ENCODE results near the gene ADCY7. TPM values are rescaled to one million over a fixed set of nuclear protein-coding genes. Genes with fewer than 3 reads are reported as not detected.
"Not testable (repeated sequence)": the region's sequence is repeated elsewhere in the genome, so short reads cannot be mapped to it uniquely, and the experiment has no call there.

Gene ADCY7
- total RNA-seq, 1 donor from 2014 or later, result 4.6 TPM

DNA sequence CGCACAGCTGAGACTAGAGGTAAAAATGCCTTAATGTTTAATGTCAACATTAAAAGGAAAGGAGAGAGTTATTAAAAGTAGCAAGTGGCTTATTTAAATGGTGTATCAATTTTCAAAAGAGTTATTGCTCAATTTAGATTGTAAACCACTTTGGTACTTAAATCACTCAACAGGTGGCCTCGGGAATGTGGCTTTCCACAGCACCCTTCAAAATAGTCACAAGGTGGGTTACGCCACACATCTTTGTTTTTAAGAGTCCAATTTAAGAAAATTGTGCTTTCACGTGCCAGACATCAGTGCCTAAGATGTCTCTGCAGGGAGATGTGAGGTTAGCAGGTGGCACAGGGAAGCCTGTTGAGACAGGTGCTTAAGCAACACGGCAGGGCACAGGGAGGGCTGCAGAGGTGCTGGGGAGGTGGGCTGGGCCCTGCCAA is 27.5 kb upstream of the ADCY7 start:
- TF ChIP-seq, protein P1, sequence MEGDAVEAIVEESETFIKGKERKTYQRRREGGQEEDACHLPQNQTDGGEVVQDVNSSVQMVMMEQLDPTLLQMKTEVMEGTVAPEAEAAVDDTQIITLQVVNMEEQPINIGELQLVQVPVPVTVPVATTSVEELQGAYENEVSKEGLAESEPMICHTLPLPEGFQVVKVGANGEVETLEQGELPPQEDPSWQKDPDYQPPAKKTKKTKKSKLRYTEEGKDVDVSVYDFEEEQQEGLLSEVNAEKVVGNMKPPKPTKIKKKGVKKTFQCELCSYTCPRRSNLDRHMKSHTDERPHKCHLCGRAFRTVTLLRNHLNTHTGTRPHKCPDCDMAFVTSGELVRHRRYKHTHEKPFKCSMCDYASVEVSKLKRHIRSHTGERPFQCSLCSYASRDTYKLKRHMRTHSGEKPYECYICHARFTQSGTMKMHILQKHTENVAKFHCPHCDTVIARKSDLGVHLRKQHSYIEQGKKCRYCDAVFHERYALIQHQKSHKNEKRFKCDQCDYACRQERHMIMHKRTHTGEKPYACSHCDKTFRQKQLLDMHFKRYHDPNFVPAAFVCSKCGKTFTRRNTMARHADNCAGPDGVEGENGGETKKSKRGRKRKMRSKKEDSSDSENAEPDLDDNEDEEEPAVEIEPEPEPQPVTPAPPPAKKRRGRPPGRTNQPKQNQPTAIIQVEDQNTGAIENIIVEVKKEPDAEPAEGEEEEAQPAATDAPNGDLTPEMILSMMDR (IDR thresholded peaks at IDR 0.05), result no peak
- no peak for DNase-seq (ENCODE audit: extremely low spot score, unreplicated experiment)
- Mint-ChIP-seq H3K4me1 (ENCODE audit: unreplicated experiment) (peaks cover 22% of the 10 kb centered on the region), H3K4me3 (ENCODE audit: unreplicated experiment) (no peak overlapping the region), H3K27me3 (ENCODE audit: unreplicated experiment) (peaks cover 26% of the 10 kb centered on the region), H3K9me3 (ENCODE audit: unreplicated experiment) (no peaks in the 10 kb centered on the region), H3K36me3 (ENCODE audit: unreplicated experiment) (no peaks in the 10 kb centered on the region), H3K27ac (ENCODE audit: unreplicated experiment) (no peak overlapping the region)

DNA sequence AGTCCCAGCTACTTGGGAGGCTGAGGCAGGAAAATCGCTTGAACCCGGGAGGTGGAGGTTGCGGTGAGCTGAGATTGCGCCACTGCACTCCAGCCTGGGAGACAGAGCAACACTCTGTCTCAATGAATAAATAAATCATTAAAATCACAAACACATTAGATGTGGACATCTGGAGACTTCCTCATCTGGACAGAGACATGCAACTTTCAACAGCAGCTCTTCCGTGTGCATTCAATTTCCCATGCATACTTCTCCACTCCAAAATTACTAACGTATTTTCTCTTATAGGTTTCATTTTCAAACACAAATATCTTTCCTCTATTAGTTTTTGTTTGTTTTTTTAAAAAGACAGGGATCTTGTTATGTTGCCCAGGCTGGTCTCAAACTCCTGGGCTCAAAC is 23.3 kb upstream of the ADCY7 start:
- DNase-seq (ENCODE audit: extremely low spot score, unreplicated experiment); H3K27ac Mint-ChIP-seq (ENCODE audit: unreplicated experiment); H3K9me3 Mint-ChIP-seq (ENCODE audit: unreplicated experiment); H3K4me3 Mint-ChIP-seq (ENCODE audit: unreplicated experiment); H3K36me3 Mint-ChIP-seq (ENCODE audit: unreplicated experiment): not testable (repeated sequence)
- H3K4me1 Mint-ChIP-seq (ENCODE audit: unreplicated experiment), result peaks cover 15% of the 10 kb centered on the region
- H3K27me3 Mint-ChIP-seq (ENCODE audit: unreplicated experiment), result peaks cover 27% of the 10 kb centered on the region

DNA sequence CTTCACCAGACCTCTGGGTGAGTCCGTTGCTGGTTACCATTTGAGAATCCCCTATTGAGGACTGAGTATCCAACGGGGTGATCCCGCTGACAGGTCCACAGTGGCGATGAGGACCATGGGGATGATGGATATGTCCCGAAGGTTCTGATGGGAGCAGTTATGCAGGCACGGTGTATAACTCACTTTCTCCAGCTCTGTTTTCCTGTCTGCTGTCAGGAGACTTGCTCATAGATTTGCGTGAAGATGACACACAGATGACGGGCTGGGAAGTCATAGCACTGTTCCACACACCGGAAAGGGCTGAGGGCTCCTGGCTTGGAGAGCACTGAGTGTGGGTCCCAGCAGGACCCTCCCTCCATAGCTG is 22.2 kb upstream of the ADCY7 start:
- TF ChIP-seq, protein P1 (IDR thresholded peaks at IDR 0.05), result no peak
- no peaks in the 10 kb centered on the region for H3K36me3 Mint-ChIP-seq (ENCODE audit: unreplicated experiment)
- no peak overlapping the region for H3K4me3 Mint-ChIP-seq (ENCODE audit: unreplicated experiment)
- peaks cover 27% of the 10 kb centered on the region for H3K27me3 Mint-ChIP-seq (ENCODE audit: unreplicated experiment)
- no peaks in the 10 kb centered on the region for H3K9me3 Mint-ChIP-seq (ENCODE audit: unreplicated experiment)
- no peak overlapping the region for H3K27ac Mint-ChIP-seq (ENCODE audit: unreplicated experiment)
- peaks cover 15% of the 10 kb centered on the region for H3K4me1 Mint-ChIP-seq (ENCODE audit: unreplicated experiment)
- DNase-seq (ENCODE audit: extremely low spot score, unreplicated experiment), result peak; percentile 49

DNA sequence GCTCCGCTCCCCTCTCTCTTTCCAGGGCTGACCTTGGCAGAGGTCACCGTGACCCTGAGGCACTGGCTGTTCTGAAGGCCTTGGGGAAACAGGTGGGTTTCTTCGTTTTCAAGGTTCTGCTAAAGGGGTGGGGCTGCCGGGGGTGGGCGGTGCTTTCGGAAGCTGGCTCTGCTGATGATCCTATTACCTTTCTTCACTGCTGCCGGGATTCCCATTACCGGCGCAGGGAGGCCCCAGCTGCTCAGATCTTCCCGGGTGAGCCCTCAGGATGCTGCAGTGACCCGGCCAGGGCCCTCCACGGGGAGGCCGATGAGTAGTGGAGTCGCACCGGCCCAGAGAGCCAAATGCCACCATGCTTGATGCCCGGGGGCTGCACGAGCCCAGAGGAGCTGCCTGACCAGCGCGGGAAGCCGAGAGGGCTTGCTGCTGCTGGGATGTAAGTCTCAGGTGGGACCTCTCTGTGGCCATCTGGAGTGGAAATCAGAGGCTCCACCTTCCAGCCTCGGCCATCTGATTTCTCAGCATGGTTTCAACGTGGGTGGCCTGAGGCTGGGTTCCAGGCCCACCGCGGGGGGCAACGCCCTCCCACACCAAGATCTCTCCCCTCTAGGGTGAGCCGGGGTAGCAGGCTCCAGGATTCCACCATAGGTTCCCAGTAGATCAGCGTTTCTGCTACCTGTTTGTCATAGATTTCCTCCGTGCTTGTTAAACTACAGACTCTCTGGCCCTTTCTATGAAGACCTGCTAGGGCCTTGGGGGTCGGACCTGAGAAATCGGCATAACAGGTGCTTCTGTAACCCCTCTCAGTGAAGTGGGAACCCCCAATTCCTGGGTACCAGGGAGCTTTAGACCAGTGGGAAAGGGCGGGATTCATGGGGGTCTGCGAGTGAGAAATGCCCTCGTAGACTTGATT is 21.6 kb upstream of the ADCY7 start:
- DNase-seq (ENCODE audit: extremely low spot score, unreplicated experiment), result peak; percentile 78
- Mint-ChIP-seq H3K27ac (ENCODE audit: unreplicated experiment) (no peak overlapping the region), H3K27me3 (ENCODE audit: unreplicated experiment) (peaks cover 25% of the 10 kb centered on the region), H3K36me3 (ENCODE audit: unreplicated experiment) (no peaks in the 10 kb centered on the region), H3K4me3 (ENCODE audit: unreplicated experiment) (peak overlapping the region; percentile 58), H3K4me1 (ENCODE audit: unreplicated experiment) (peaks cover 15% of the 10 kb centered on the region), H3K9me3 (ENCODE audit: unreplicated experiment) (no peaks in the 10 kb centered on the region)
- TF ChIP-seq, protein P1 (IDR thresholded peaks at IDR 0.05), result no peak

DNA sequence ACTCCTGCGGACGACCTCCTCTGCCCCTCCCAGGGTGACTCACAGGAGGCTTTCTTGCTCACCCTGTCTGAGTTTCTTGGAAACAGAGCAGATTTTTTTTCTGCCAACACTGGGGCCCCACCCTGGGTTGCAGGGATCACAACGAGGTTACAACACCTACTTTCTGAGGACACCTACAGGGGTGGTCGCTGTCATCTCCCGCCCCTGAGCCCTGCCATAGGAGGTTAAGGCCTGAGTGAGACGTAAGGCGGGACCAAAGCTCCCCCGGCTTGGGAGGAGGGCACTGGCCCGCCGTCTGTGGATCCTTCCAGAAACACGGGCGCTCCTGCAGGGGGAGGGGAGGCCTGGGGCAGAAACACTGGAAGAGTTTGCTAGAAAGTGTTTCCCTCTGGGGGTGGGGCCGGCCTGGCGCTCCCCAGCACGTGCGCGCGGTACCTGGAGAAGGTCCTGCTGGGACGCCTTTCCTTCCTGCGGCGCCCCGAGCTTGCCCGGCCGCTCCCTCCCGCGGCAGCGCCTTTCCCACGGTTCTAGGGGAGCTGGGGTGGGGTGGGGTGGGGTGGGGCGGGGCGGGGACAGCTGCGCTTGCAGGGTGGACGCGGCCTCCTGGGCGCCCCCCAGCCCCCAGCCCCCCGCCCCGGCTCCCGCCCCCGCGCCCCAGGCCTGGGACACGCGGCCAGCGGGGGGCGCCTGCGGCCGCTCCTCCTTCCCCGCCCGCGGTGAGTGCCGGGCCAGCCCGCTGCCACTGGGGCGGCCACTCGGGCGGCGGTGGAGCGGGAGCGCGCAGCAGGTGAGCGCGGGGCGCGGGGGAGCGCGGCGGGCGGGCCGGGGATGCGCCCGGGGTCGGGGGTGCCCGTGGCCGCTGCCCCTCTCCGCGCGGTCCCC is 20.7 kb upstream of the ADCY7 start:
- DNase-seq (ENCODE audit: extremely low spot score, unreplicated experiment), result peak; percentile 76
- TF ChIP-seq, protein P1 (IDR thresholded peaks at IDR 0.05), result peak; percentile 43
- no peak overlapping the region for H3K27ac Mint-ChIP-seq (ENCODE audit: unreplicated experiment)
- peak overlapping the region; percentile 58 for H3K4me3 Mint-ChIP-seq (ENCODE audit: unreplicated experiment)
- H3K4me1 Mint-ChIP-seq (ENCODE audit: unreplicated experiment), result peaks cover 19% of the 10 kb centered on the region
- H3K9me3 Mint-ChIP-seq (ENCODE audit: unreplicated experiment), result no peaks in the 10 kb centered on the region
- H3K36me3 Mint-ChIP-seq (ENCODE audit: unreplicated experiment), result no peaks in the 10 kb centered on the region
- H3K27me3 Mint-ChIP-seq (ENCODE audit: unreplicated experiment), result peaks cover 18% of the 10 kb centered on the region

All from osteocyte (in vitro differentiated cells).